SIG-M5 treated with dmso at 0.1 percent for 504 hours (cell line): ENCODE results near the gene LDLRAD4.

Experiments
- DNase-seq: peaks from one replicate; lab custom pipeline; 2025; ENCODE audit not compliant: unreplicated experiment; lab: John Stamatoyannopoulos, UW

The LDLRAD4 gene

DNA sequence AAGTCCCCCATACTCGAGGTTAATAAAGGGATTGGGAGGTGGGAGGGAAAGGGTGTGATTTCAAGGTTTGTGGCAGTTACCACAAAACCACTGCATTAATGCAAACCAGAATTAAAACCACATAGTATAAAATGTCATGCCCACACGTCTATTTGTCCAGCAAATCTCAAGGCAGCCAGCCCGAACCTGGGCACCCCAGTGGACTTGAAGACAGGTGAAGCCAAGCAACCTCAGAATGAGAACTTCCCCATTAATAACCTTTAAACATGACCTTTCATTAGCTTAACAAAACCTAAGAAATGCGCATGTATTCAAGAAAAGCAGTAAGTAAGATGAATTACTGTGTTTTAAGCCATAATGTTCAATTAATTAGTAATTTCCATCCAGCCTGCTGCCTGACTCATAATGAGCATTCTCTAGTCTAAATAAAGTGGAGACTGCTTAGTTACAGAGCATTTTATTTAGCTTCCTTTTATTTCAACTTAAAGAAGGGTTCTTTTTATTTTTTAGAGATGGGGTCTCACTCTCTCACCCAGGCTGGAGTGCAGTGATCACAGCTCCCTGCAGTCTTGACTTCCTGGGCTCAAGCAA lies 278.2 kb downstream of the LDLRAD4 start:
- DNase-seq = no peak

DNA sequence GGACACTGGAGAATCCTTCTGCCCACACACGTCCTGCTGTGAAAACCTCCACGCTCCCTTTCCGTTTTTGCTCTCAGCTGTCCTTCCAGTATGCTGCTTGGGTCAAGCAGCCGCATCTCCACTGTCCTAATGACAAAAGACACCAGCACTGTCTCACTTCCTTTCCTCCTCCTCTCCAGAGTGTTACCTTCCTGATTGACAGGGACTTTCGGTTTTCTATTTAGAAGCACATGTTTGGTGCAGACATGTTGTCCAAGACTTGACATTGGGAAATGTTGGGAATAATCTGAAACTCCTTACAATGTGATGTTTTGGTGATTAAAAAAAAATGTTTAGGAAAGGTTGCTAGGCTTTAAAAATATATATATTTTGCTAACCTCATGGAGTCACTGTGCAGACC lies 281.2 kb downstream of the LDLRAD4 start:
- no peak for DNase-seq

DNA sequence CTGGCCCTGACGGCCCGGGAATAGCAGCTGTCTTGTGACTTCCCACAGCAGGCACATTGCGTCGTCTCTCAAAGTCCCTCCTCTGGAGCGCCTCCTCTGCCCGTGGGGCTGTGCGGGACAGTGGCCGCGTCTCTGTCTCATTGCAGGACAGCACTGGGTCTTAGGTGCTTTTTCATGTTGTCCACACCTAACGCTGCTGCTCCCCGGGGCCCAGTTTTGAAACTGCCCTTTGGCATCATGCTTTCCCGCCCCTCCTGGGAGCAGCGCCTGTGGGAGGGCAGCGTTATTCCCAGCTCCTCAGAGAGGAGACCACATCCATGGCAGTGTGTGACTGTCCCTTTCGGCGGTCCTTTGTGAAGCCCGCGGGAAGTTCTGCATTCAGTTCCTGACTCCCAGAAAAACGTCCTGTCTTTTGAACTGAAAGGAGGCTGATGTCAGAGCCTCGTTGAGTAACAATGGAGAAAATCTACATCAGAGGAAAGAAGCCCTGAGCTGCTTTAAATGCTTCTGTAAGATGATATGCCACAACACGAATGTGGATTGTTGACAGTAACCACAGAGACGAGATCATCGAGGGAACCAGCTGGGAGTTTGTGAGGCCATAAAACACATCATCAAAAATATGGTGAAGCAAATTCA lies 281.8 kb downstream of the LDLRAD4 start:
- DNase-seq = no peak

DNA sequence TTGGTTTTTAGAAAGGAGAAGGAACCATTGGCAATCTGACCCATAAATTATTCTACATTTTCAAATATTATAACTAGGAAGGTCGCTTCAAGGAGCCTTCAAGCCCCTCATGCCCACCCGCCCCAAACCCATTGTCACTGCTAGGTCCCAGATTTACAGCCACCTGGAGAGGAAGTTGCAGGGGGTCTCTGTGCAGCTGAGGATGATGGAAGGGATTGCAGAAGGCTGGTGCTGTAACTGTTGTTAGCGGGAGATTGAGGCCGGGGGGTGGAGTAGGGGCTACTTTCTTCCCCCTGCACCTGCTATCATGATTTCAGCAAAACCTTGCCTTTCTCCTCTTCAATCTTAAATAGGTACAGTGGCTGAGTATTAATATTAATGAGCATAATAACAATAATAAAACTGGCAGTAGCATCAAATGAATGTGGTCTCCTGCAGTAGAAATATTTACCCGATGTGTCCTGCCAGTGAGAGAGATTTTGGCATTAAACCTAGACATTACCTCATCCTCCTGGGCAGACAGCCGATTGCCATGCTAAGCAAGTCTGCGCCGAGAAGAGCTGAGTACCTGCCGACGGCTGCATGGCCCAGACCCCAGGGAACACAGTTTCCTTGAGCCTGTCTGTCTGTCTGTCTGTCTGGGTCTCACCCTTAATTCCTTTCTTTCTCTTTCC lies 282.4 kb downstream of the LDLRAD4 start:
- DNase-seq = no peak

DNA sequence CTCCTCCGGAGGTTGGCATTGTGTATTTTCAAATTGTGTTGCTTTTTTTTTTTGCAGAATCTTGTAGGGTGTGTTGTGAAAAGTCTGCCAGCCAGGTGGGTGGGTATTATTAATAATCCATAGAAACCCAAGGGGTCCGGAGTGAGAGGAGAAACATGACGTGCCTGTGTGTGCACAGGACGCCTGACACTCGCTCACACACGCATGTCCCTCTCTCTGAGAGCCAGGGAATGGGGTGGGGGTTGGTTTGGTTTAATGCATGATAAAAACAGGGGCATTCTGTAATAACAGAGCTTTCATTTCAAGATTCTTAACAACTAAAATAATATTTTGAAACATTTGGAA lies 283.0 kb downstream of the LDLRAD4 start:
- DNase-seq = no peak

DNA sequence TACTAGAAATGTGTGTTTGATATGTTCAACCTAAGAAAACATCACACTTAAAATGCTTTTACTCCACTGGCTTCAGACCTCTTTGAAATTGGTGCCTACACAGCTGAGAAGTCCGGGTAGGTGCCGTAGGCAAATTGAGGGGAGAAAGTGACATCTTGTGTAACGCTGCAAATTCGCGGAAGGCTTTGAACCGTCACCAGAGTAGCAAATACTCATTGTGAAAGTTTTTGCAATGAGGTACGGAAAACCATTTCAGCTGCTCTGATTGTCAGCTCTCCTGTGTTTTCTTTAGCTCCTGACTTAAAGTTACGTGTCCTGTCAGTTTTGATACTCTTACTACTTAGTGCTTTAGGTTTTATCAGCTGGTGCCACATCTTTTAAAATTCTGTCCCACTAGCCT lies 283.3 kb downstream of the LDLRAD4 start:
- DNase-seq = no peak

DNA sequence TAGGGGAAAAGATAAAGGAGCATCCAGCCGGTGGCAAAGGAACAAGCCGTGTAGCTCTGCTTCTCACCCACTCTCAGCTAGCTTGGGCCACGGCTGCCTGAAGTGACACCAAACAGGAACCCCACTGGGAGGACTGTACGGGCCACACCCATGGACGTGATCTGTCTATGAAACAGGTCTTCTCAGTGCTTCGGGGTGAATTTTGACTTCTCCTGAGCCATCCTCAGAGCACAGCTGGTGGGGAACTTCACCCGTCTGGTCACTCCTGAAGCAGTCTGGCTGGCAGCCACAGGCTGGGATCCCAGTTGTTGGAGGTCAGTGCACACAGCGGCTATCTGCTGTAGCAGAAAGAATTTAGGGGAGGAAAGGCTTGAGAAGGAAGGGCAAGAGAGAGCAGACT lies 284.0 kb downstream of the LDLRAD4 start:
- DNase-seq = no peak

DNA sequence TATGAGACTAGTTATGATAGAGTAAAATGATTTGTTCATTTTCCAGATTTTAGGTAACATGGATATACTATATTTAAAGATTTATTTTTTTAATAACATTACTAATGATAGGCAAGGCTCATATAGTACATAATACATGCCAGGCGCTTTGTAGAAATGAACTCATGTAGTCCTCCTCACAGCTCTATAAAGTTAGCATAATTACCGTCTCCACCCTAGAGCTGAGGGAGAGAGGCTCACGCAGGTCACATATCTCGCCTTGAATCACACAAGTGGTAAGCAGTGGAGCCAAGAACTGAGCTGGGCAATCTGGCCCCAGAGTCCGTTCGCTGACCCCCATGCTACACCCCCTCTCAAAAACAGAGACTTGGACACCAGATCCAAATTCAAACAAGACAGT lies 285.3 kb downstream of the LDLRAD4 start:
- DNase-seq = no peak

DNA sequence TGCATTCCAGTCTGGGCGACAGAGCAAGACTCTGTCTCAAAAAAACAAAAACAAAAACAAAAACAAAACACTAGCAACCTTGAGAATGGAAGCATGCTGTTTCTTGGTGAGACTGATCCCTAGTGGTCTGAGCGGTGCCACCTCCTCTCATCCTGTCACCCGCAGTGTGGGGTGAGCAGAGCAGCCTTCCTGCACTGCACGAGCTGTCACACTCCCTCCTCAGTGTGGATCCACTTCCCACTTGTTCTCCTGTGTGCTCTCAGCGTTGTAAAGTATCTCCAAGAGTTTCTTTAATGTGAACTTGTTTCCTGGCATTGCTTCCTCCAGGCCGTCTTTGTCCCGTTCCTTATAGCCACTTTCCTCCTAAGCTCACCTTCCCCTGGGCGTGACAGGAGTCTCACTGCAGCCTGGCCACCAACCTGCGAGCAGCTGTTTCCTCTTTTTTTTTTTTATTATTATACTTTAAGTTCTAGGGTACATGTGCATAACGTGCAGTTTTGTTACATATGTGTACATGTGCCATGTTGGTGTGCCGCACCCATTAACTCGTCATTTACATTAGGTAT lies 287.3 kb downstream of the LDLRAD4 start:
- DNase-seq = no peak

DNA sequence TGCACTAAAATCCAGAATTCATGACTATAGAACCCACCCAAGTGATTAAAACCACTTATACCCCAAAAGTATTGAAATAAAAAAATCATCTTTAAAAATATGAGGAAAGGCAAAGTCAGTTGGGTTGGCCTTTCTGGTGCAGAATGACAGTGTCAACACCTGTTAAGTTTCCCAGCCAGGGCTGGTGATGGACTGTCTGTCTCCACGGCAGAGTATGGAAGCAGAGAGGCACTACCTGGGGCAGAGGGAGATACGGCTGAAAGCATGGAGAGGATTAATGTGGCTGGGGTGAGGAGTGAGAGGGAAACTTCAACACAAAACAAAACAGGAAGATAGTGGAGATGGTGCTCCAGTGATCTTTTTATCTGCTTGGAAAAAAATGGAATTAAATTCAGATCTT lies 292.0 kb downstream of the LDLRAD4 start:
- DNase-seq = no peak

DNA sequence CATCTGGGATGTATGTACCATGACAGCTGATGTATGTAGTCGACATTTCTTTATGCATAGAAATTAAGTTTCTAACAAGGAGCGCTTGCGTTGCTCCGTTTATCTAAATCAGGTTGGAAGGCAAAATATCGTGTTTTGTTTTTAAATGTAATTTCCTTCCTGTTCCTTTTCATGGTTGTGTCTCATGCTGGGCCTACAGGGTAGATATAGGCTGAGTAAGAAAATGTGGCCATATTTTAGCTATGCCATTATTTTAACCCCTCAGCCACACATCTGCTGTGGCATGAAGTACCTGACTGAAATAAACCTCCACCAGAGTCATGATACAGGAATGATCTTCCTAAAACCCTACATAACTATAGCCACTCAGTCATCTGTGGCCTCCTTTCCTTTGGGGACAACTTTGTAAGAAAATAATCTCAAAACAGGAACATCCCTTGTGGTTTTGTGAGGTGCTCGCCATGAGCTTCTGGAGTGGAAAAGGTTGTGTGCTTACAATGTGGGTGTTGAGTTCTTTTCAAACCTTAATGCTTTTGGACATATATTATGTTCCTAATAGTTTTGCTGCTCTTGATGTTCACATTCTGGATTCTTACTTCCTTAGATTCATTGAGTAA lies 293.5 kb downstream of the LDLRAD4 start:
- no peak for DNase-seq

DNA sequence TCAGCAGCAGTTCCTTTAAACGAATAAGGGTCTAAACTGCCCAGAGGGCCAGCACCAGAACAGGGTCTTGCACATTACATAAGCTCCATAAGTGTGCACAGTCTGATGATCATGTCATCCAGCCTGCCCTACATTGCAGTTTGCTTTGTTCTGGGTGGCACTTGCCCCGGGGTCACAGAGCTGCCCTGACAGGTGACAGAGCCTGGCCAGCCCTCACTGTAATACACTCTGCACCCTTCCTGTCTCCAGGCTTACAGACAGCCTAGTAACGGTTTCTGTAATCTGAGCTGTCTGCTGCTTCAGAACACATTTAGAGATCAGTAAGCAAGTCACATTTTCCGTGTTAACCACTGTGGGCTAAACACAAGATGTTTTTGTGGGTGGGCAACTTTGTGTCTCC lies 294.5 kb downstream of the LDLRAD4 start:
- no peak for DNase-seq

DNA sequence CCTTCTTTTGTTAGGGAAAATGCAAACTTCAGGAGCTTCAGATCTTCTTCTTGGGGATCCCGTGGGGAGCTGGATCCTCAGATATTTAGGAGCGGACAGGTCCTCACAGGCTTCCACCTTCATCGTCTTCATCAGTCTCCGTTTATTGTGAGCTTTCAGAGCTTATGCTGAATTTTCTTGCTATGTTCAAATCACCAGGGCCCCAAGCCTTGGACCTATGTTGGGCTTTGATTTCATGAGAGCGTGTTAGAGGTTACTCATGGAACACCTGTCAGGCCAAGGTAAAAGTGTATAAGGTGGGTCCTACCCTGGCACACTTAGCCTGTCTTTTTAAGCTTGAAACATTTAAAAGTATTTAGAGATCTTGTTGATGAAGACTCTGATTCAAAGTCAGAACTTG lies 294.9 kb downstream of the LDLRAD4 start:
- no peak for DNase-seq

DNA sequence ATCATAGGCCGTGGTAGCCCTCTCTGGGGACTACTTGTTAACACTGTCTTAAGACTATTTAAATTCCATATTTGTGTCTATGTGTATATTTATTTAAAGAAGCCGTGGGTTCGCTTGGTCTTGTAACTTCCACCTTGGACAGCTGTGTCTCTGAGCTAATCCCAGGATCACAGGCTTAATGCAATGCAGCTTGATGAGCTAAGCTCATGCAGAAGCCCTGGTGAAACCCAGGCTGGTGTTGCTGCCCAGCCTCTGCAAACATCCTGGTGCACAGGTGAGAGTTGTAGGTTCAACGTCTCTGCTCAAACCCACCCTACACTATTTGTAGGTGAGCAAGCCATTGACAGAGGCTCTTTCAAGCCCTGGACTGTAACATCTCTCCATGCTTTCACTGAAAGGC lies 296.0 kb downstream of the LDLRAD4 start:
- no peak for DNase-seq

DNA sequence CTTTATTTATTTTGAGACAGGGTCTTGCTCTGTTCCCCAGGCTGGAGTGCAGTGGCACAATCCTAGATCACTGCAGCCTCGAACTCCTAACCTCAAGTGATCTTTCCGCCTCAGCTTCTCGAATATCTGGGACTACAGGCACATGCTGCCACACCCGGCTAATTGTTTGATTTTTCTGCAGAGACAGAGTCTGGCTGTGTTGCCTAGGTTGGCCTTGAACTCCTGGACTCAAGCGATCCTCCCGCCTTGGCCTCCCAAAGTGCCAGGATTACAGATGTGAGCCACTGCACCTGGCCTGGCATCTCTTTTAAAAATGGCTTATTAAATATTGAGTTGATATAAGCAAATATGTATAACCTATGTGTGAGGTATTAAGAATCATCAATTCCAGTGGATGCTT lies 298.3 kb downstream of the LDLRAD4 start:
- DNase-seq = no peak

DNA sequence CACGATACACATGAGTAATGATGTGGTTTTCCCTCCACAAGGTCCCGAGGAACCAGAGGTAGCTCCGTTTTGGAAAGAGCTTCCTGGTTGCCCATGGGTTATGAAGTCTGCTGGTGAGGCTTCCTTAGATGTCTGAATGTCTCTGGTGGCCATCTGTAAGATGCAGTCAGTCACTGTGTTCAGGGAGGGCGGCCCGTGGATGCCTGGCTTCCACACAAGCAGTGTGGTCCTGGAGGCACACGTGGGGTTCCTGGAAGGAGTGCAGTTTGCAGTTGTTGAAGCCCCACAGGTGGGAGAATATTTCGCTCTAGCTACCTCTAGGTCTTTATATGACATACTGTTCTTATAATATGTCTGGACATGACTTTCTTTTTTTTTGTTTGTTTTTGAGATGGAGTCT lies 298.8 kb downstream of the LDLRAD4 start:
- no peak for DNase-seq

DNA sequence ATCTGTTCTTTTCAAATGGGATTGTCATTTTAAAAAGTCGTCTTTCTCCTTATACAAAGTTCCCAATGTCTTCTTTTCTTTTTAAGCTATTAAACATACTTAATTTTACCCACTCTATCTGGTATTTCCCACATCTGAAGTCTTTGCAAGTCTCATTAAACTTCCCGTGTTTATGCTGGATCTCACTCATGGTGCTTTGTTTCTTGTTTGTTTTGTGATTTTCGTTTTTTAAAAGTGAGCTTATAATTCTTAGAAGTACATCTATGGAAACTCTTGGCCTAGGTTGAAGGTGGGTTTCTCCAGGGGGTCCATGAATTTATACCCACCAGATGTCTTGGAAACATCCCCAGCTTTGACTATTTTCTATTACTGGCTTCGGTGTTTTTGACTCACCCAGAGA lies 299.8 kb downstream of the LDLRAD4 start:
- DNase-seq = no peak

DNA sequence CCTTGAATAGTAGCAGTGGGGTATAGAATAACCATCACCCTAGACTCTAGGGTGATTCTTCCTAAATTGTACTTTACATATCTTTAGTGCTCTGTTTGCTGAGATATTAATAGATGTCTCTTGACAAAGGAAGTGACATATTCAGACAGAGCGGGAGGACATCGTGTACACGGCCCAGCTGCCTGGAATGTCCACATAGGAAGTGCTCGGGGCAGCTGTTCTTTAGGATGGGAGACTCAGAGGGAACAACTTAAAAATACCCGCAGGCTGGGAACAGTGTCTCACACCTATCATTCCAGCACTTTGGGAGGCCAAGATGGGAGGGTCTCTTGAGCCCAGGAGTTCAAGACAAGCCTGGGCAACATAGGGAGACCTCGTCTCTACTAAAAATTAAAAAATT lies 301.7 kb downstream of the LDLRAD4 start:
- no peak for DNase-seq

DNA sequence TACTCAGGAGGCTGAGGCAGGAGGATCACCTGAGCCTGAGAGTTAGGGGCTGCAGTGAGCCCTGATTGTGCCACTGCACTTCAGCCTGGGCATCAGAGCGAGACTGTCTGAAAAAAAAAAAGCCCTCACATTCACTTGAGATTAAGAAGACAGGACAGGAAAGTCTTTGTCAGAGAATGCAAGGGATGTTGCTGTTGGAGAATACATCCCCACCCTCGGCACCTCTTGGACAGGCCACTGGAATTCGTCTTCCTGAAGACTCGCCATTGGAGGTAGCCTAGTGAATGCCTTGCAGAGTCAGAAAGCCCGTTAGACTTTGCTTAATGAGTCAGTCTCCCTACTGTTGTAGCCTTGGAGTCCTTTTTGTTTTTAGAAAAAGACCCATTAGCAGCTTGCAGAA lies 302.2 kb downstream of the LDLRAD4 start:
- DNase-seq = no peak

DNA sequence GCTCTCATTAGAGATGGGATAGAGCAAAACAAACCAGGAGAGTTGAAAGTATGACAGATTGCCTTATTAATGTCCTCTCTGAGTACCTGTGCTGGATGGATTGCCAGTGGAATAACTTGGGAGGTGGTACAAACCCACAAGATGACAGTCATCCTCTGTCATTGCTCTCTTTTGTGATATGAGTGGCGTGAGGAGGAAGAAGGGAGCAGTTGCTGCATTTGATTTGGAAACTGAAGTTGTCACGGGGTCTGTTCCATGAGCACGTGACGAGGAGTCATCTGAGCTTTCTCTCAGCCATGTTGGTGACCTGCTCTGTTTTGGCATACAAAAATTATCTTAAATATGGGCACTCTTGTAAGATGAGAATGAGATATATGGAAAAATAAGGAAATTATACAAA lies 302.9 kb downstream of the LDLRAD4 start:
- DNase-seq = no peak

DNA sequence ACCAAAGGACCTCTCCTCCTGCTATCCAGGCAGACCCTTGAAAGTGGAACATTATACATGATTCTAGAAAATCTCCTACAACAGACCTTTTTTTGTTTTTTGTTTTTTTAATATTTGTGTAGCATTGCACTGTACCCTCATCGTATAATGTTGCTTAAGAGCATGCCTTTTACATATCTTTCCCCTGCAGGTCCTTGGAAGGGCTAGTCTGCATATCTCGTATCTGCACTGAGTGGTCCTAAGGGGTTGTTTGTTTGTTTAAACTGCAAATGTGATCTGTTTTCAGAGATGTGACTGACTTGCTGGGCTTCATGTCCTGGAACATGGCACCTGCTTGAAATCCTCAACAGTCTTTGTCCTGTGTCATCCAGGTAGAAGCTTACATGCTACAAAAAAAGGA lies 303.7 kb downstream of the LDLRAD4 start:
- DNase-seq = no peak
